Right ventricle myocardium superior (tissue), 1 donor: ENCODE measurements around the gene IL34. TPM values are rescaled to one million over a fixed set of nuclear protein-coding genes. Genes with fewer than 3 reads are reported as not detected.

Source experiments
- ATAC-seq: fragments of 200-7000 bp; cut with Tn5 transposase; one replicate; pipeline ENCODE4 v1.9.1; 2020; ENCODE audit warnings: mild to moderate bottlenecking; ENCODE audit not compliant: poor library complexity
- DNase-seq: peaks from one replicate; pipeline ENCODE4 v3.0.0-alpha.2; 2020
- intact Hi-C: fragments of 100-400 bp; cut with DNase I; formaldehyde crosslinking; loops from one replicate; pipeline ENCODE4 v1.11.2; 2022
- total RNA-seq: library from RNA; stranded (reverse); fragmentation: NEBNext Ultra II Directional; extraction: Animal tissue kit (Norgen Biotek cat#: 25700); gene quantifications from one replicate; pipeline ENCODE4 v1.2.1, GENCODE V29; 2021
- donor health status: DM: no; HTN: yes; CAD: no; lungs with severe emphysema.

IL34 gene
- total RNA-seq, 1 donor from 2014 or later = 1.6 TPM

GRCh38 chr16:70705056-70705455 is 58.7 kb downstream of the IL34 start:
- no peak for DNase-seq
- intact Hi-C loops = no loop called here
- ATAC-seq = no peak

GRCh38 chr16:70706948-70707465 is 60.6 kb downstream of the IL34 start:
- DNase-seq (no peak), ATAC-seq (no peak)
- intact Hi-C loops = no loop called here

GRCh38 chr16:70708366-70709246 is 62.2 kb downstream of the IL34 start:
- DNase-seq (no peak), ATAC-seq (no peak)
- intact Hi-C loops = no loop called here

- intact Hi-C loops = no loop called here
- DNase-seq = no peak
- no peak for ATAC-seq
Measured at GRCh38 chr16:70709457-70709856, 63.1 kb downstream of the IL34 start.

GRCh38 chr16:70709942-70710341 is 63.6 kb downstream of the IL34 start:
- intact Hi-C loops = no loop called here
- no peak for DNase-seq
- no peak for ATAC-seq

Other genes with a start within 250 kb of the IL34 start
- 19.6 TPM for gene ST3GAL2, start 207.5 kb upstream of the IL34 start, total RNA-seq
- gene FCSK, start 192.0 kb upstream of the IL34 start, total RNA-seq = 8.0 TPM
- 49.1 TPM for gene COG4, start 123.0 kb upstream of the IL34 start, total RNA-seq
- gene SF3B3, start 122.7 kb upstream of the IL34 start, total RNA-seq = 129 TPM
- gene MTSS2, start 39.5 kb downstream of the IL34 start, total RNA-seq = 74.1 TPM
- 17.4 TPM for gene VAC14, start 154.6 kb downstream of the IL34 start, total RNA-seq